ENCODE data around the gene FRMD4A. TPM values are rescaled to one million over a fixed set of nuclear protein-coding genes. Genes with fewer than 3 reads are reported as not detected.

The FRMD4A gene
- polyA plus RNA-seq, 1 donor (not counting 4 experiments of a cell fraction or from before 2014, with no cell fraction given) = 12.9 TPM

DNA sequence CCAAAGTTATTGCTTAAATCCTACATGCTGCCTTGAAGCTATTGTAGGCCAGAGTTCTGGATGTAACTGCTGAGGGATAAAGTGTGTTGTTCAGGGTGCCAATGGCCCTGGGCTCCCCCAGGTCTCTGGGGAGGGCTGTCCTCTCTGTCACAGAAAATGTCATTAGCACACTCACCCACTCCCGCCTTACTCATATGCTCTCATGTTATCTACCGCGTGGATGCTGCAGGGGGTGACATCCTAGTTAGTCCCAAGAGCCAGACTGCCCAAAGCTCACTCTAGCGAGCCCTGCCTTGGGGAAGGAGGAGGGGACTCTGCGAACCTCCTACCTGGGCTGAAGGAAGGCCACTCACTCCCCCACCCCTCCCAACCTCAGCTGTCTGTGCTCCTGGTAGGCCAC is 122.5 kb downstream of the FRMD4A start:
- H2AFZ ChIP-seq (ENCODE audit: control insufficient read depth, low read length) = no peak overlapping the region

DNA sequence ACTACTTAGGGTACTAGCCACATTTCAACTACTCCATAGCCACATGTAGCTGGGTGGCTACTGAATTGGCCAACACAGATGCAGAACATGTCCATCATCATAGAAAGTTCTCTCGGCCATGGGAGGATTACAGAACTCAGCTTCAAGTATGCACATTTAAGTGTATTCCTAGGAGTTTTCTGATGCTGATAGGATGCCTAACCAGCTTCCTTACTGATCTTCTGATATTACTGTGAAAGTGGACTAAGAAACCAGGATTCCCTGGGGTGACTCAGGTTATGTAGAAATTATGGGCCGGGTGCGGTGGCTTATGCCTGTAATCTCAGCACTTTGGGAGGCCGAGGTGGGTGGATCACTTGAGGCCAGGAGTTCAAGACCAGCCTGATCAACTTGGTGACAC is 125.5 kb downstream of the FRMD4A start:
- H3K79me2 ChIP-seq (ENCODE audit: control insufficient read depth, insufficient read depth, low read length) = no peaks in the 10 kb centered on the region
- no peaks in the 10 kb centered on the region for H3K4me1 ChIP-seq (ENCODE audit: control insufficient read depth, extremely low read depth, insufficient read depth, low read length)
- no peak overlapping the region for H3K4me2 ChIP-seq (ENCODE audit: control insufficient read depth, extremely low read depth, insufficient read depth, low read depth, low read length)
- no peaks in the 10 kb centered on the region for H3K36me3 ChIP-seq (ENCODE audit: control insufficient read depth in 2 of 2, extremely low read depth in 1 of 2, insufficient read depth in 2 of 2, low read length in 2 of 2)
- FAIRE-seq = no peak
- DNase-seq (ENCODE audit: low read depth, low spot score) = no peak
- no peaks in the 10 kb centered on the region for H3K9me1 ChIP-seq (ENCODE audit: control insufficient read depth, extremely low read depth, insufficient read depth, low read length)
- H3K4me3 ChIP-seq (ENCODE audit: control insufficient read depth in 2 of 3, extremely low read depth in 1 of 3, insufficient read depth in 2 of 3, low read depth in 1 of 3, low read length in 3 of 3) = no peak overlapping the region
- dilution Hi-C loops (cut with MboI; ENCODE audit: extremely low pct_ligation_motif_present, low sequenced_read_pairs) = no loop called here
- no peaks in the 10 kb centered on the region for H3K9me3 ChIP-seq (ENCODE audit: control insufficient read depth, low read depth, low read length)
- H3K9ac ChIP-seq (ENCODE audit: control insufficient read depth, extremely low read depth, insufficient read depth, low read length) = no peak overlapping the region
- H3K27me3 ChIP-seq (ENCODE audit: control insufficient read depth, extremely low read depth, insufficient read depth, low read length) = peaks cover 4% of the 10 kb centered on the region
- H4K20me1 ChIP-seq (ENCODE audit: control insufficient read depth, extremely low read depth, insufficient read depth, low read length) = no peaks in the 10 kb centered on the region
- no peak overlapping the region for H3K27ac ChIP-seq (ENCODE audit: control insufficient read depth, insufficient read depth, low read length)
- no peak for TF ChIP-seq EZH2 (IDR thresholded peaks at IDR 0.05; ENCODE audit: low read length)
- TF ChIP-seq, protein P1, sequence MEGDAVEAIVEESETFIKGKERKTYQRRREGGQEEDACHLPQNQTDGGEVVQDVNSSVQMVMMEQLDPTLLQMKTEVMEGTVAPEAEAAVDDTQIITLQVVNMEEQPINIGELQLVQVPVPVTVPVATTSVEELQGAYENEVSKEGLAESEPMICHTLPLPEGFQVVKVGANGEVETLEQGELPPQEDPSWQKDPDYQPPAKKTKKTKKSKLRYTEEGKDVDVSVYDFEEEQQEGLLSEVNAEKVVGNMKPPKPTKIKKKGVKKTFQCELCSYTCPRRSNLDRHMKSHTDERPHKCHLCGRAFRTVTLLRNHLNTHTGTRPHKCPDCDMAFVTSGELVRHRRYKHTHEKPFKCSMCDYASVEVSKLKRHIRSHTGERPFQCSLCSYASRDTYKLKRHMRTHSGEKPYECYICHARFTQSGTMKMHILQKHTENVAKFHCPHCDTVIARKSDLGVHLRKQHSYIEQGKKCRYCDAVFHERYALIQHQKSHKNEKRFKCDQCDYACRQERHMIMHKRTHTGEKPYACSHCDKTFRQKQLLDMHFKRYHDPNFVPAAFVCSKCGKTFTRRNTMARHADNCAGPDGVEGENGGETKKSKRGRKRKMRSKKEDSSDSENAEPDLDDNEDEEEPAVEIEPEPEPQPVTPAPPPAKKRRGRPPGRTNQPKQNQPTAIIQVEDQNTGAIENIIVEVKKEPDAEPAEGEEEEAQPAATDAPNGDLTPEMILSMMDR (optimal IDR thresholded peaks at IDR 0.05 in 1 of 3, IDR thresholded peaks at IDR 0.05 in 1 of 3, conservative IDR thresholded peaks at IDR 0.05 in 1 of 3; ENCODE audit: extremely low read depth in 1 of 3, insufficient read depth in 2 of 3, low read length in 3 of 3) = no peak
- H2AFZ ChIP-seq (ENCODE audit: control insufficient read depth, low read length) = no peak overlapping the region

More for the DNA sequence above, 122.5 kb downstream of the FRMD4A start:
- no peak for TF ChIP-seq EZH2 (IDR thresholded peaks at IDR 0.05; ENCODE audit: low read length)
- TF ChIP-seq, protein P1 (optimal IDR thresholded peaks at IDR 0.05 in 1 of 3, IDR thresholded peaks at IDR 0.05 in 1 of 3, conservative IDR thresholded peaks at IDR 0.05 in 1 of 3; ENCODE audit: extremely low read depth in 1 of 3, insufficient read depth in 2 of 3, low read length in 3 of 3) = no peak
- Histone ChIP-seq H3K4me3 (ENCODE audit: control insufficient read depth in 2 of 3, extremely low read depth in 1 of 3, insufficient read depth in 2 of 3, low read depth in 1 of 3, low read length in 3 of 3) (no peak overlapping the region), H3K9me1 (ENCODE audit: control insufficient read depth, extremely low read depth, insufficient read depth, low read length) (no peaks in the 10 kb centered on the region), H3K9ac (ENCODE audit: control insufficient read depth, extremely low read depth, insufficient read depth, low read length) (no peak overlapping the region), H3K4me1 (ENCODE audit: control insufficient read depth, extremely low read depth, insufficient read depth, low read length) (no peaks in the 10 kb centered on the region), H3K27me3 (ENCODE audit: control insufficient read depth, extremely low read depth, insufficient read depth, low read length) (no peaks in the 10 kb centered on the region), H3K36me3 (ENCODE audit: control insufficient read depth in 2 of 2, extremely low read depth in 1 of 2, insufficient read depth in 2 of 2, low read length in 2 of 2) (no peaks in the 10 kb centered on the region), H3K79me2 (ENCODE audit: control insufficient read depth, insufficient read depth, low read length) (no peaks in the 10 kb centered on the region), H4K20me1 (ENCODE audit: control insufficient read depth, extremely low read depth, insufficient read depth, low read length) (no peaks in the 10 kb centered on the region), H3K9me3 (ENCODE audit: control insufficient read depth, low read depth, low read length) (no peaks in the 10 kb centered on the region), H3K27ac (ENCODE audit: control insufficient read depth, insufficient read depth, low read length) (no peak overlapping the region), H3K4me2 (ENCODE audit: control insufficient read depth, extremely low read depth, insufficient read depth, low read depth, low read length) (no peak overlapping the region)
- DNase-seq (ENCODE audit: low read depth, low spot score) (no peak), FAIRE-seq (no peak)
- dilution Hi-C loops (cut with MboI; ENCODE audit: extremely low pct_ligation_motif_present, low sequenced_read_pairs) = no loop called here
